A549 (cell line): ENCODE data around the gene PECR.

ENCODE experiments used
- BCL3 ChIP-seq: fragments of >200 bp; sonication (Bioruptor Twin); formaldehyde crosslinking; IDR thresholded peaks from 3 replicates; pipeline ENCODE4 v1.6.1; 2016
- BHLHE40 ChIP-seq: IDR thresholded peaks from 2 replicates; pipeline ENCODE4 v1.6.1; 2012; ENCODE audit warnings: low read depth, low read length, inconsistent platforms
- CHD2 ChIP-seq: fragments of 150-350 bp; IDR thresholded peaks from 2 replicates; pipeline ENCODE4 v1.6.1; 2014; ENCODE audit warnings: low read length; ENCODE audit not compliant: partially characterized antibody
- CTCF ChIP-seq: fragments of >200 bp; sonication (Bioruptor Twin); formaldehyde crosslinking; IDR thresholded peaks from 3 replicates; pipeline ENCODE4 v1.5.1; 2016
- ESRRA ChIP-seq: fragments of 150-350 bp; IDR thresholded peaks from 2 replicates; pipeline ENCODE4 v1.6.1; 2014; ENCODE audit warnings: mild to moderate bottlenecking, low read length, borderline replicate concordance
- KDM5A ChIP-seq: fragments of 200-600 bp; sonication (generic); IDR thresholded peaks from 2 replicates; pipeline ENCODE4 v1.6.1; 2016; ENCODE audit warnings: antibody characterized with exemption, mild to moderate bottlenecking
- MAX ChIP-seq: IDR thresholded peaks from 2 replicates; pipeline ENCODE4 v1.6.1; 2012
- MYC ChIP-seq: IDR thresholded peaks from 2 replicates; pipeline ENCODE4 v1.6.1; 2012; ENCODE audit warnings: mild to moderate bottlenecking, inconsistent platforms, low read length, improper control_type of control experiment, borderline replicate concordance
- POLR2A ChIP-seq: IDR thresholded peaks from 2 replicates; pipeline ENCODE4 v1.6.1; 2012; ENCODE audit warnings: mild to moderate bottlenecking, low read length
- POLR2AphosphoS2 ChIP-seq: conservative IDR thresholded peaks from 2 replicates; pipeline ENCODE4 v1.6.1; 2012; ENCODE audit warnings: low read length, improper control_type of control experiment, inconsistent platforms
- TP53 ChIP-seq: fragments of 250-450 bp; sonication (Bioruptor Pico); IDR thresholded peaks from 2 replicates; pipeline ENCODE4 v1.5.0; 2021; ENCODE audit warnings: mild to moderate bottlenecking, moderate library complexity
- ZSCAN20 ChIP-seq: fragments of 250-450 bp; sonication (Bioruptor Pico); IDR thresholded peaks from 2 replicates; pipeline ENCODE4 v1.8.0; 2022; ENCODE audit warnings: mild to moderate bottlenecking, moderate library complexity

GRCh38 chr2:216121255-216121654 lies 39.6 kb upstream of the PECR start:
- TF ChIP-seq TP53 (CRISPR knock-in tag) (no peak), MYC (no peak), MAX (no peak), POLR2A (no peak), CTCF (no peak), ZSCAN20 (CRISPR knock-in tag) (no peak), CHD2 (no peak), POLR2AphosphoS2 (no peak), BHLHE40 (no peak), KDM5A (no peak), ESRRA (no peak), BCL3 (no peak)
